B cell (primary cell): ENCODE results near the gene DDX50. TPM values are rescaled to one million over a fixed set of nuclear protein-coding genes. Genes with fewer than 3 reads are reported as not detected.

Experiments used
- ATAC-seq: fragments of 200-7000 bp; cut with Tn5 transposase; one replicate; pipeline ENCODE4 v1.10.0; 2021; ENCODE audit warnings: low read depth, mild to moderate bottlenecking, moderate number of reproducible peaks, moderate library complexity
- CTCF ChIA-PET: fragments of 350-600 bp; sonication (Branson Sonifier 250); formaldehyde crosslinking; loops from one replicate; lab custom pipeline; 2021; ENCODE audit warnings: antibody characterized with exemption, inconsistent platforms; lab: Charles Lee
- POLR2A ChIA-PET: fragments of 350-600 bp; sonication (Branson Sonifier 250); formaldehyde crosslinking; loops from one replicate; lab custom pipeline; 2021; ENCODE audit warnings: antibody characterized with exemption; lab: Charles Lee
- DNase-seq: peaks from one replicate; pipeline ENCODE4 v3.0.0; 2013
- H2AFZ ChIP-seq: 2 replicates; pipeline ENCODE4 v1.6.1; 2012; ENCODE audit warnings: mild to moderate bottlenecking, low read depth, low read length; ENCODE audit not compliant: insufficient read depth, poor library complexity, severe bottlenecking
- H3K27ac ChIP-seq, 2 donors: 1 replicate in 1 of 2; 2 replicates in 1 of 2; pipeline ENCODE4 v1.5.1; 2012 to 2013; ENCODE audit warnings: low read length in 2 of 2, mild to moderate bottlenecking in 2 of 2, moderate library complexity in 1 of 2
- H3K27me3 ChIP-seq, 4 experiments: fragments of 200-600 bp in 1 of 4; sonication (generic) in 1 of 4; replicated peaks in 1 of 4; 1 replicate in 2 of 4; 2 replicates in 2 of 4; pipeline versions ENCODE4 v1.6.1 to v1.7.0; 2013 to 2016; ENCODE audit warnings: low read length in 3 of 4, mild to moderate bottlenecking in 2 of 4, mixed read lengths in 1 of 4, moderate library complexity in 1 of 4; ENCODE audit not compliant: insufficient read depth in 4 of 4, control insufficient read depth in 3 of 4; ENCODE audit errors: control extremely low read depth in 1 of 4
- H3K36me3 ChIP-seq, 2 experiments: replicated peaks in 1 of 2; 1 replicate in 1 of 2; 2 replicates in 1 of 2; pipeline versions ENCODE4 v1.6.1 to v1.7.1; 2013; ENCODE audit warnings: low read length in 1 of 2; ENCODE audit not compliant: insufficient read depth in 2 of 2, control insufficient read depth in 1 of 2; ENCODE audit errors: control extremely low read depth in 1 of 2, extremely low read depth in 1 of 2
- H3K4me1 ChIP-seq, 2 donors: fragments of 200-600 bp in 1 of 2; sonication (generic) in 1 of 2; 1 replicate in 1 of 2; 2 replicates in 1 of 2; pipeline versions ENCODE4 v1.5.1 to v1.6.1; 2013 to 2017; ENCODE audit warnings: low read length in 2 of 2; ENCODE audit not compliant: control insufficient read depth in 2 of 2, insufficient read depth in 2 of 2
- H3K4me2 ChIP-seq: replicated peaks from 2 replicates; pipeline ENCODE3; 2012; ENCODE audit warnings: mild to moderate bottlenecking, low read depth, low read length; ENCODE audit not compliant: poor library complexity, severe bottlenecking
- H3K4me3 ChIP-seq, 5 experiments: fragments of 200-600 bp in 1 of 5; sonication (generic) in 1 of 5; 1 replicate in 3 of 5; 2 replicates in 2 of 5; pipeline versions ENCODE4 v1.5.1 to v1.7.0; 2011 to 2016; ENCODE audit warnings: low read length in 4 of 5, mild to moderate bottlenecking in 4 of 5, low read depth in 2 of 5, control low read depth in 1 of 5, moderate library complexity in 1 of 5; ENCODE audit not compliant: insufficient read depth in 1 of 5; ENCODE audit errors: control extremely low read depth in 1 of 5, extremely low read depth in 1 of 5
- H3K79me2 ChIP-seq: fragments of 200-600 bp; sonication (generic); one replicate; pipeline ENCODE4 v1.6.0; 2016; ENCODE audit warnings: low read length; ENCODE audit not compliant: control insufficient read depth, insufficient read depth
- H3K9ac ChIP-seq: fragments of 200-600 bp; sonication (generic); 2 replicates; pipeline ENCODE4 v1.6.1; 2017; ENCODE audit warnings: mild to moderate bottlenecking, low read length, moderate library complexity
- H3K9me3 ChIP-seq, 3 donors: one replicate each; pipeline versions ENCODE4 v1.6.1 to v1.7.1; 2013; ENCODE audit warnings: low read length in 2 of 3; ENCODE audit not compliant: control insufficient read depth in 2 of 3, insufficient read depth in 1 of 3; ENCODE audit errors: control extremely low read depth in 1 of 3
- H4K20me1 ChIP-seq: 2 replicates; pipeline ENCODE4 v1.6.0; 2012; ENCODE audit warnings: mild to moderate bottlenecking, low read length; ENCODE audit not compliant: insufficient read depth, control insufficient read depth, poor library complexity, severe bottlenecking
- H3K27ac Mint-ChIP-seq: one replicate; pipeline ENCODE4 v1.8.0; 2021; ENCODE audit warnings: mixed read lengths
- H3K27me3 Mint-ChIP-seq: one replicate; pipeline ENCODE4 v1.8.0; 2021; ENCODE audit warnings: mixed read lengths
- H3K4me1 Mint-ChIP-seq: one replicate; pipeline ENCODE4 v1.8.0; 2021; ENCODE audit warnings: mixed read lengths
- H3K4me3 Mint-ChIP-seq: one replicate; pipeline ENCODE4 v1.8.0; 2021; ENCODE audit warnings: mixed read lengths
- H3K9me3 Mint-ChIP-seq: one replicate; pipeline ENCODE4 v1.8.0; 2022; ENCODE audit warnings: mixed read lengths; ENCODE audit not compliant: insufficient read depth
- EZH2 ChIP-seq: IDR thresholded peaks from 2 replicates; pipeline ENCODE4 v1.6.1; 2012; ENCODE audit warnings: borderline replicate concordance, low read depth, mild to moderate bottlenecking, moderate library complexity, low read length; ENCODE audit not compliant: insufficient read depth, poor library complexity, severe bottlenecking
- WGBS: methylation state at CpG from one replicate; pipeline ENCODE4 v1.1.5; 2013; ENCODE audit warnings: missing lambda C conversion rate; ENCODE audit not compliant: insufficient coverage; 5-methylcytosine and 5-hydroxymethylcytosine counted together
- intact Hi-C: fragments of 100-400 bp; cut with micrococcal nuclease; formaldehyde crosslinking; loops from one replicate; pipeline ENCODE4 v1.10.0; 2022
- polyA plus RNA-seq: library from polyadenylated mRNA; depleted of rRNA; stranded (reverse); fragments of >200 nt; gene quantifications from 2 replicates; pipeline ENCODE4 v1.2.3, GENCODE V29; 2012
- total RNA-seq, 2 donors: library from RNA; stranded (reverse); fragments of 120-200 nt in 1 of 2; gene quantifications; 1 replicate in 1 of 2; 2 replicates in 1 of 2; pipeline versions ENCODE4 v1.2.3 to v1.2.4, GENCODE V29; 2013 to 2022
- TF ChIP-seq, protein P1 (sequence below): fragments of 200-600 bp; IDR thresholded peaks from one replicate; pipeline ENCODE4 v1.8.0; 2022; ENCODE audit warnings: antibody characterized with exemption, mild to moderate bottlenecking

The DDX50 gene
- total and polyA plus RNA-seq, 2 donors (not counting 1 experiment from before 2014, with no cell fraction given) = 15.6 to 39.3 TPM

DNA sequence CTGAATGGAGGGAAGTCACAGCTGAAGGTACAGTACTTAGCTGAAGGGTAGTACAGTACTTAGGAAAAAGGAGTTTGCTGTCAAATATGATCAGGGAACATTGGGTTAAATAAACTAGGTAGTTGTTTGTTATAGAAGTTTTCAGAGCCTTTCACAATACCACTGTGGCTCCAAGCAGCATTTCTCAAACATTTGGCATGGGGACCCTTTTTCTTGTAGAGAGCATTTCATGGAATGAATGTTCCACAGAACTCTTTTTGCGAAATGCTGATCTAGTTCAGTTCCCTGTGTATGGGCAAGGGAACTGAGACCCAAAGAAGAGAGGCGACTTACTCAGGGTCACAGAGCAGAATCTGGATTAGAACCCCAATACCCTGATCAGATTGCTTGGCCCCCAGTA, 31.5 kb upstream of the DDX50 start:
- no peaks in the 10 kb centered on the region for H3K79me2 ChIP-seq
- H3K4me1 Mint-ChIP-seq = no peaks in the 10 kb centered on the region
- no peaks in the 10 kb centered on the region for H3K27me3 Mint-ChIP-seq
- H3K4me1 ChIP-seq = no peaks in the 10 kb centered on the region
- 86% methylated on average over 1 of the region's 2 CpGs for WGBS
- H3K4me3 ChIP-seq = no peak overlapping the region
- H2AFZ ChIP-seq = no peak overlapping the region
- DNase-seq (no peak), ATAC-seq (no peak)
- no peak overlapping the region for H3K4me3 Mint-ChIP-seq
- no peaks in the 10 kb centered on the region for H3K36me3 ChIP-seq
- no peak overlapping the region for H3K9ac ChIP-seq
- intact Hi-C loops = no loop called here
- TF ChIP-seq, protein P1, sequence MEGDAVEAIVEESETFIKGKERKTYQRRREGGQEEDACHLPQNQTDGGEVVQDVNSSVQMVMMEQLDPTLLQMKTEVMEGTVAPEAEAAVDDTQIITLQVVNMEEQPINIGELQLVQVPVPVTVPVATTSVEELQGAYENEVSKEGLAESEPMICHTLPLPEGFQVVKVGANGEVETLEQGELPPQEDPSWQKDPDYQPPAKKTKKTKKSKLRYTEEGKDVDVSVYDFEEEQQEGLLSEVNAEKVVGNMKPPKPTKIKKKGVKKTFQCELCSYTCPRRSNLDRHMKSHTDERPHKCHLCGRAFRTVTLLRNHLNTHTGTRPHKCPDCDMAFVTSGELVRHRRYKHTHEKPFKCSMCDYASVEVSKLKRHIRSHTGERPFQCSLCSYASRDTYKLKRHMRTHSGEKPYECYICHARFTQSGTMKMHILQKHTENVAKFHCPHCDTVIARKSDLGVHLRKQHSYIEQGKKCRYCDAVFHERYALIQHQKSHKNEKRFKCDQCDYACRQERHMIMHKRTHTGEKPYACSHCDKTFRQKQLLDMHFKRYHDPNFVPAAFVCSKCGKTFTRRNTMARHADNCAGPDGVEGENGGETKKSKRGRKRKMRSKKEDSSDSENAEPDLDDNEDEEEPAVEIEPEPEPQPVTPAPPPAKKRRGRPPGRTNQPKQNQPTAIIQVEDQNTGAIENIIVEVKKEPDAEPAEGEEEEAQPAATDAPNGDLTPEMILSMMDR = no peak
- no peak for TF ChIP-seq EZH2
- ChIA-PET POLR2A (no interaction called here), CTCF (no interaction called here)
- H3K4me2 ChIP-seq = no peak overlapping the region
- no peaks in the 10 kb centered on the region for H3K9me3 Mint-ChIP-seq
- H3K27ac ChIP-seq = no peak overlapping the region
- H4K20me1 ChIP-seq = no peaks in the 10 kb centered on the region
- H3K9me3 ChIP-seq = no peaks in the 10 kb centered on the region
- H3K27ac Mint-ChIP-seq = no peak overlapping the region
- no peaks in the 10 kb centered on the region for H3K27me3 ChIP-seq

DNA sequence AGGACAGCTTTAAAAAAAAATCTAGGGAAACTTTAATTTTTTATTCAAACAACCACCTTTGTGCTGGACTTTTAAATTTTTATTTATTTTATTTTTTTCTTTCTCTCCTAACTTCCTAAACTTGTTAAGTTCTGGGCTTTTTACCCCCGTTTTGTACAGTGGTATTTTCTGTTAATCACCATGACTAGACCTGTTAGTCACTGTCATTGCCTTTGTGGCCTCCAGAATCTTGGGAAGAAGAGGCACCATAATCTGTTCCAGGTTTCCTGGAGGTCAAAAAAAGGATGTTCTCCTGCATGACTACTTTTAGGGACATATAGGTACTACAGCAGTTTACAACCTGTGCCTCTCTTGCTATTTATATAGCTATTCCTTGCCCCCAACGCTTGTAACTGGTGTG, 31.1 kb upstream of the DDX50 start:
- H3K9me3 ChIP-seq = no peaks in the 10 kb centered on the region
- intact Hi-C loops = no loop called here
- Mint-ChIP-seq H3K27me3 (no peaks in the 10 kb centered on the region), H3K27ac (no peak overlapping the region), H3K4me1 (no peaks in the 10 kb centered on the region), H3K9me3 (no peaks in the 10 kb centered on the region), H3K4me3 (no peak overlapping the region)
- no CpG with 5 or more reads among the region's 2 CpGs for WGBS
- no peak for ATAC-seq
- no peaks in the 10 kb centered on the region for H3K4me1 ChIP-seq
- DNase-seq = no peak
- H3K9ac ChIP-seq = no peak overlapping the region
- H3K36me3 ChIP-seq = no peaks in the 10 kb centered on the region
- no peak overlapping the region for H3K27ac ChIP-seq
- no peak overlapping the region for H2AFZ ChIP-seq
- H3K79me2 ChIP-seq = no peaks in the 10 kb centered on the region
- ChIA-PET CTCF (no interaction called here), POLR2A (no interaction called here)
- no peaks in the 10 kb centered on the region for H3K27me3 ChIP-seq
- no peaks in the 10 kb centered on the region for H4K20me1 ChIP-seq
- H3K4me3 ChIP-seq = no peak overlapping the region
- no peak overlapping the region for H3K4me2 ChIP-seq
- TF ChIP-seq, protein P1 = no peak
- no peak for TF ChIP-seq EZH2
